ENCODE measurements around the gene VDR. TPM values are rescaled to one million over a fixed set of nuclear protein-coding genes. Genes with fewer than 3 reads are reported as not detected.

VDR gene
- total and polyA plus RNA-seq, 2 donors (not counting 1 experiment from before 2014, with no cell fraction given), result 0.37 to 0.42 TPM

DNA sequence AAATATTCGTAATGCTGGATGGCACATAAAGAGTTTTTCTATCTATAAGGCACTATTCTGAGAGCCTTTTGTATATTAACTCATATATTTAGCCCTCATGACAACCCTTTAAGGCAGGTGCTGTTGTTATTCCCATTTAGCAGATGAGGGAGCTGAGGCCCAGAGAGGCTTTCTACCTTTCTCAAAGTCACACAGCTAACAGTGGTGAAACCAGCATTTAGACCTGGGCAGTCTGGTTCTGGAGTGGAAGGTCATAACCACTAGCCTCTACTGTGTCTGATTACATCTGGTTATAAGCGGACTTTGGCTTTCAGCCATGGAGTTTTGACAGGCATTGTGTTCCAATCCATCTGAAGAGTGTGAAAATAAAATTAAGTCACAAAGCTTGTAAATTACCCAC lies 43.9 kb downstream of the VDR start:
- no peaks in the 10 kb centered on the region for H3K27me3 Mint-ChIP-seq
- H3K79me2 ChIP-seq (ENCODE audit: control insufficient read depth, insufficient read depth, low read length), result no peaks in the 10 kb centered on the region
- no peak overlapping the region for H3K27ac ChIP-seq (ENCODE audit: low read length in 2 of 2)
- CTCF ChIA-PET, result interaction anchor here (1.2 kb wide), 1 partner anchor 23 kb away, joined by 3 read pairs; no protein-coding TSS in a partner anchor
- no peak overlapping the region for H3K9ac ChIP-seq (ENCODE audit: low read length)
- TF ChIP-seq, protein P1, sequence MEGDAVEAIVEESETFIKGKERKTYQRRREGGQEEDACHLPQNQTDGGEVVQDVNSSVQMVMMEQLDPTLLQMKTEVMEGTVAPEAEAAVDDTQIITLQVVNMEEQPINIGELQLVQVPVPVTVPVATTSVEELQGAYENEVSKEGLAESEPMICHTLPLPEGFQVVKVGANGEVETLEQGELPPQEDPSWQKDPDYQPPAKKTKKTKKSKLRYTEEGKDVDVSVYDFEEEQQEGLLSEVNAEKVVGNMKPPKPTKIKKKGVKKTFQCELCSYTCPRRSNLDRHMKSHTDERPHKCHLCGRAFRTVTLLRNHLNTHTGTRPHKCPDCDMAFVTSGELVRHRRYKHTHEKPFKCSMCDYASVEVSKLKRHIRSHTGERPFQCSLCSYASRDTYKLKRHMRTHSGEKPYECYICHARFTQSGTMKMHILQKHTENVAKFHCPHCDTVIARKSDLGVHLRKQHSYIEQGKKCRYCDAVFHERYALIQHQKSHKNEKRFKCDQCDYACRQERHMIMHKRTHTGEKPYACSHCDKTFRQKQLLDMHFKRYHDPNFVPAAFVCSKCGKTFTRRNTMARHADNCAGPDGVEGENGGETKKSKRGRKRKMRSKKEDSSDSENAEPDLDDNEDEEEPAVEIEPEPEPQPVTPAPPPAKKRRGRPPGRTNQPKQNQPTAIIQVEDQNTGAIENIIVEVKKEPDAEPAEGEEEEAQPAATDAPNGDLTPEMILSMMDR (IDR thresholded peaks at IDR 0.05), result no peak
- TF ChIP-seq EZH2 (IDR thresholded peaks at IDR 0.05; ENCODE audit: borderline replicate concordance, insufficient read depth, low read depth, low read length, poor library complexity, severe bottlenecking), result no peak
- no peak overlapping the region for H3K4me2 ChIP-seq (replicated peaks; ENCODE audit: low read depth, low read length, poor library complexity, severe bottlenecking)
- POLR2A ChIA-PET, result no interaction called here
- no peaks in the 10 kb centered on the region for H4K20me1 ChIP-seq (ENCODE audit: control insufficient read depth, insufficient read depth, low read length, poor library complexity, severe bottlenecking)
- H3K27ac Mint-ChIP-seq, result no peak overlapping the region
- no peaks in the 10 kb centered on the region for H3K9me3 Mint-ChIP-seq (ENCODE audit: insufficient read depth)
- no peaks in the 10 kb centered on the region for H3K4me1 Mint-ChIP-seq
- H3K4me3 ChIP-seq (ENCODE audit: control extremely low read depth in 1 of 5, extremely low read depth in 1 of 5, insufficient read depth in 1 of 5, low read depth in 2 of 5, low read length in 4 of 5), result no peak overlapping the region
- H3K27me3 ChIP-seq (replicated peaks in 1 of 4; ENCODE audit: control extremely low read depth in 1 of 4, control insufficient read depth in 3 of 4, insufficient read depth in 4 of 4, low read length in 3 of 4), result no peaks in the 10 kb centered on the region
- H3K36me3 ChIP-seq (replicated peaks in 1 of 2; ENCODE audit: control extremely low read depth in 1 of 2, control insufficient read depth in 1 of 2, extremely low read depth in 1 of 2, insufficient read depth in 2 of 2, low read length in 1 of 2), result no peaks in the 10 kb centered on the region
- intact Hi-C loops (cut with micrococcal nuclease), result no loop called here
- no peaks in the 10 kb centered on the region for H3K4me1 ChIP-seq (ENCODE audit: control insufficient read depth in 2 of 2, insufficient read depth in 2 of 2, low read length in 2 of 2)
- ATAC-seq (ENCODE audit: low read depth) (no peak), DNase-seq (no peak)
- H3K4me3 Mint-ChIP-seq, result no peak overlapping the region
- H3K9me3 ChIP-seq (ENCODE audit: control extremely low read depth in 1 of 3, control insufficient read depth in 2 of 3, insufficient read depth in 1 of 3, low read length in 2 of 3), result no peaks in the 10 kb centered on the region
- H2AFZ ChIP-seq (ENCODE audit: insufficient read depth, low read depth, low read length, poor library complexity, severe bottlenecking), result no peak overlapping the region
- 100% methylated on average over 1 of the region's 2 CpGs for WGBS (ENCODE audit: insufficient coverage)

GRCh38 chr12:47860279-47860841 lies 44.4 kb downstream of the VDR start:
- Histone ChIP-seq H3K4me3 (ENCODE audit: control extremely low read depth in 1 of 5, extremely low read depth in 1 of 5, insufficient read depth in 1 of 5, low read depth in 2 of 5, low read length in 4 of 5) (no peak overlapping the region), H2AFZ (ENCODE audit: insufficient read depth, low read depth, low read length, poor library complexity, severe bottlenecking) (no peak overlapping the region), H3K27me3 (replicated peaks in 1 of 4; ENCODE audit: control extremely low read depth in 1 of 4, control insufficient read depth in 3 of 4, insufficient read depth in 4 of 4, low read length in 3 of 4) (no peaks in the 10 kb centered on the region), H4K20me1 (ENCODE audit: control insufficient read depth, insufficient read depth, low read length, poor library complexity, severe bottlenecking) (no peaks in the 10 kb centered on the region), H3K4me2 (replicated peaks; ENCODE audit: low read depth, low read length, poor library complexity, severe bottlenecking) (no peak overlapping the region), H3K36me3 (replicated peaks in 1 of 2; ENCODE audit: control extremely low read depth in 1 of 2, control insufficient read depth in 1 of 2, extremely low read depth in 1 of 2, insufficient read depth in 2 of 2, low read length in 1 of 2) (no peaks in the 10 kb centered on the region), H3K79me2 (ENCODE audit: control insufficient read depth, insufficient read depth, low read length) (no peaks in the 10 kb centered on the region), H3K9me3 (ENCODE audit: control extremely low read depth in 1 of 3, control insufficient read depth in 2 of 3, insufficient read depth in 1 of 3, low read length in 2 of 3) (no peaks in the 10 kb centered on the region), H3K27ac (ENCODE audit: low read length in 2 of 2) (no peak overlapping the region), H3K4me1 (ENCODE audit: control insufficient read depth in 2 of 2, insufficient read depth in 2 of 2, low read length in 2 of 2) (no peaks in the 10 kb centered on the region), H3K9ac (ENCODE audit: low read length) (no peak overlapping the region)
- DNase-seq (no peak), ATAC-seq (ENCODE audit: low read depth) (no peak)
- Mint-ChIP-seq H3K27me3 (no peaks in the 10 kb centered on the region), H3K27ac (no peak overlapping the region), H3K4me1 (no peaks in the 10 kb centered on the region), H3K9me3 (ENCODE audit: insufficient read depth) (no peaks in the 10 kb centered on the region), H3K4me3 (no peak overlapping the region)
- intact Hi-C loops (cut with micrococcal nuclease), result no loop called here
- WGBS (ENCODE audit: insufficient coverage), result 82% methylated on average over 4 of the region's 7 CpGs
- no peak for TF ChIP-seq EZH2 (IDR thresholded peaks at IDR 0.05; ENCODE audit: borderline replicate concordance, insufficient read depth, low read depth, low read length, poor library complexity, severe bottlenecking)
- TF ChIP-seq, protein P1 (IDR thresholded peaks at IDR 0.05), result no peak
- CTCF ChIA-PET, result interaction anchor here (1.2 kb wide), 1 partner anchor 23 kb away, joined by 3 read pairs; no protein-coding TSS in a partner anchor
- POLR2A ChIA-PET, result no interaction called here
